HG03139 (cell line): Measurements from ENCODE around the gene PA2G4.
"Not testable (repeated sequence)": the region's sequence is repeated elsewhere in the genome, so short reads cannot be mapped to it uniquely, and the experiment has no call there.

Source experiments
- ATAC-seq: cut with Tn5 transposase; IDR thresholded peaks from one replicate; pipeline ENCODE4 v1.9.1; 2021; ENCODE audit not compliant: unreplicated experiment

The PA2G4 gene

DNA sequence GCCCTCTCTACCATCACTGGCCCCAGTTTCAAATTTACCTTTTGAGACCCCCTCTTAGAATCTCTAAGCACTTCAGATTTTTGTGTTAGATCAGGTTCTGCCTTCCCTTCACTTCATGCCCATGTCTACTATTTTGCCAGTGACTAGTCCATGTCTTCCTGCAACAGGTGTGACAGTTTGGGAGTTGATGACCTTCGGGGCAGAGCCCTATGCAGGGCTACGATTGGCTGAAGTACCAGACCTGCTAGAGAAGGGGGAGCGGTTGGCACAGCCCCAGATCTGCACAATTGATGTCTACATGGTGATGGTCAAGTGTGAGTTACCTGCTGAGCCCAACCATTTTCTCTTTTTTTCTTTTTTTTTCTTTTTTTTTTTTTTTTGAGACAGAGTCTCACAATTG lies 5.8 kb upstream of the PA2G4 start:
- no peak for ATAC-seq

- ATAC-seq, result no peak
Observed at GRCh38 chr12:56099787-56100186, 4.6 kb upstream of the PA2G4 start.

DNA sequence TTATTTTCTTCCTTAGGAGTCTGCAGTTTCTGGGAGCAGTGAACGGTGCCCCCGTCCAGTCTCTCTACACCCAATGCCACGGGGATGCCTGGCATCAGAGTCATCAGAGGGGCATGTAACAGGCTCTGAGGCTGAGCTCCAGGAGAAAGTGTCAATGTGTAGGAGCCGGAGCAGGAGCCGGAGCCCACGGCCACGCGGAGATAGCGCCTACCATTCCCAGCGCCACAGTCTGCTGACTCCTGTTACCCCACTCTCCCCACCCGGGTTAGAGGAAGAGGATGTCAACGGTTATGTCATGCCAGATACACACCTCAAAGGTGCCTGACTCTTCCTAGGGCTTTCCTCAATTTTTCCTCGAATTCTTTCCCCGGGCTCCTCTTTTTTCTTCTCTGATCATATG lies 3.3 kb upstream of the PA2G4 start:
- no peak for ATAC-seq

GRCh38 chr12:56102683-56103065 lies 1.7 kb upstream of the PA2G4 start:
- no peak for ATAC-seq

DNA sequence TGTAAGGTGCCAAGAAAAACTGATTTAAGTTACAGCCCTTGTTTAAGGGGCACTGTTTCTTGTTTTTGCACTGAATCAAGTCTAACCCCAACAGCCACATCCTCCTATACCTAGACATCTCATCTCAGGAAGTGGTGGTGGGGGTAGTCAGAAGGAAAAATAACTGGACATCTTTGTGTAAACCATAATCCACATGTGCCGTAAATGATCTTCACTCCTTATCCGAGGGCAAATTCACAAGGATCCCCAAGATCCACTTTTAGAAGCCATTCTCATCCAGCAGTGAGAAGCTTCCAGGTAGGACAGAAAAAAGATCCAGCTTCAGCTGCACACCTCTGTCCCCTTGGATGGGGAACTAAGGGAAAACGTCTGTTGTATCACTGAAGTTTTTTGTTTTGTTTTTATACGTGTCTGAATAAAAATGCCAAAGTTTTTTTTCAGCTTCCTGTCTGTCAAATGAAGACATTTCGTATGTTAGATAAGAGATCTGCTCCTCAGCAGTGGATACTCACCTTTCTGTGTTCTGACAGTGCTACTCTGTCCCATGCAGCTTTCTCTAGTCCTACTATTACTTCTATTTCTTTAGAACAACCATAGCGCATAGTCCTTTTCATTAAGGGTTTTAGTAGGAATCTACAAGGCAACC lies 1.2 kb upstream of the PA2G4 start:
- no peak for ATAC-seq

- no peak for ATAC-seq
Observed at GRCh38 chr12:56103823-56104108, 593 bp upstream of the PA2G4 start.

DNA sequence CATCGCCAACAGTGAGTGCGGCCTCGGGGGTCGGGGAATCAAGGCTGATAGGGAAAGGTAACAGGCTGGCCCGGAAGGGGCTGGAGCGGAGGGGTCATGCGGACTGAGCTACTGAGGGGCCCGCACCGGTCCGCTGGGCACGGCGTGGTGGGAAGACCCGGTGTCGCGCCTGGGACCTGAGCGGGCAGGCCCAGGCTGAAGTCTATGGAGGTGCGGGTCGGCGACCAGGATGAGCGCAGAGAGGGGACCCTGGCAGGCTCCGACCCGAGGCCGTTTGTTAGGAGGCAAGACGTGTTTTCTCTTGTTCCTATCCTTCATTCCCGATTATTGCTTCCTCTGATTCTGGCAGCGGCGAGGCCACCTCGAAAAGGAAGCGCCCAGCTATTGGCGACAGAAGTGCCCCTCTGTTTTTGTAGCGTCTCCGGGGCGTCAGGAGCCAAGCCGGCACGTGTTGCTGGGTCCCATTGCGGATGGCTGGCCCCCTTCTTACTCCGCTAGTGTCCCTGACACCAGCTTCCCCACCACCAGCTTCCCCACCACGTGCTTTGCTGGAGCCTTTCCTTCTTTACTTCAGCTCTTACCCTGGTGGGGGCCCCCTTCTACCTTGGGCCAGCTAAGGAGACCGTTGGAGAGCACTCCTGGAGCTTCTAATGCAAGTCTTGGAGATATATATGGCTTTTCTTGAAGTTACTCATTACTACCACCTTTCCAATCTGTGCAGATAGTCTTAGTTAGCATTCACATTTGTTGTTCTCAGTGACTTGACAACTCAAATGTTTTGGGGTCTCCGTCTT lies 653 bp downstream of the PA2G4 start:
- ATAC-seq, result no peak

DNA sequence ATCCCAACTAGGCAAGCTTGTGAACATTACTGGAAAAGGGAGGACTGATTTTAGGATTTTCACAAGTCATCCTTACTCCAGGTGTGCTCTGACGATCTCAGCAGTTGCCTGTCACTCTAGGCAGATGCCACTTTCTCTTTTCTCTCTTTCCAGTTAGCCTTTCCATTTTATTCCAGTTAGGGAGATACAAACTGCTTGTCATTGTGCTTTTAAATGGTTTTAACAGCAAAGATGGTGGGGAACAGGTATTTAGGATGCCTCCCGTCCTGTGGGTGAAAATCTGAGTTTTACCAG lies 1.2 kb downstream of the PA2G4 start:
- no peak for ATAC-seq

GRCh38 chr12:56107242-56107641 lies 2.9 kb downstream of the PA2G4 start:
- ATAC-seq, result no peak

GRCh38 chr12:56110571-56110970 lies 6.2 kb downstream of the PA2G4 start:
- no peak for ATAC-seq

- ATAC-seq, result no peak
Observed at GRCh38 chr12:56114084-56114483, 9.7 kb downstream of the PA2G4 start.

- no peak for ATAC-seq
Observed at GRCh38 chr12:56115329-56115728, 11.0 kb downstream of the PA2G4 start.

DNA sequence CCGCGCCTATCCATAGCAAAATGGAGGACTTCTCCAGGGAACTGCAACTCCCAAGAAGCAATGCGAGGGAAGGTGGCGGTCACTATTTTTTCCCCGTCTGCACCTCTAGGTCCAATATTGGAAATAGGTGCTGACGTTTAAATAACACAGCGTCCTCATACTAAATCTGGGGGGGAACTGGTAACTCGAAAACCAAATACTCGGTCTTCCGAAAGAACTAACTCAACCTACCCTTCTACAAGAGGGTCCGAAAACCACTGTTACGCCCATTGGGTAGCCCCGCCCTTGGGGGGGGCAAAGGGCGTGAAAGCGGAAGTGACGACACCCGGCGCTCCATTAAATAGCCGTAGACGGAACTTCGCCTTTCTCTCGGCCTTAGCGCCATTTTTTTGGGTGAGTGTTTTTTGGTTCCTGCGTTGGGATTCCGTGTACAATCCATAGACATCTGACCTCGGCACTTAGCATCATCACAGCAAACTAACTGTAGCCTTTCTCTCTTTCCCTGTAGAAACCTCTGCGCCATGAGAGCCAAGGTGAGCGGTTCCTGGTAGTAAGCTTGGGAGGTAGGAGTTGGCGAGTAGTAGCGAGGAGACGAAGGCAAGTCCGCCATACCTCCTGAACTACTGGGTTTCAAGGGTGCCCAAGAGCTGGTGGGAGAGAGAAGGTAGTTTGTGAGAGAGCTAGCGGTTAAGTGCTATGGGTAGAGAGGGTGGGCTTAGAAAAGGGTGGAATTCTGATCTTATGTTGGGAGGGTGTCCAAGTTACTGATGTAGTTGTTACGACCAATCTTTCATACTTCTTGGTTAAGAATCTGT lies 12.1 kb downstream of the PA2G4 start, which contains the start of gene RPL41:
TSS of gene RPL41 (plus strand) at position 367 of the 815 bp plus-strand sequence.
- ATAC-seq, result no peak

GRCh38 chr12:56117082-56117706 lies 12.8 kb downstream of the PA2G4 start:
- ATAC-seq, result not testable (repeated sequence)

DNA sequence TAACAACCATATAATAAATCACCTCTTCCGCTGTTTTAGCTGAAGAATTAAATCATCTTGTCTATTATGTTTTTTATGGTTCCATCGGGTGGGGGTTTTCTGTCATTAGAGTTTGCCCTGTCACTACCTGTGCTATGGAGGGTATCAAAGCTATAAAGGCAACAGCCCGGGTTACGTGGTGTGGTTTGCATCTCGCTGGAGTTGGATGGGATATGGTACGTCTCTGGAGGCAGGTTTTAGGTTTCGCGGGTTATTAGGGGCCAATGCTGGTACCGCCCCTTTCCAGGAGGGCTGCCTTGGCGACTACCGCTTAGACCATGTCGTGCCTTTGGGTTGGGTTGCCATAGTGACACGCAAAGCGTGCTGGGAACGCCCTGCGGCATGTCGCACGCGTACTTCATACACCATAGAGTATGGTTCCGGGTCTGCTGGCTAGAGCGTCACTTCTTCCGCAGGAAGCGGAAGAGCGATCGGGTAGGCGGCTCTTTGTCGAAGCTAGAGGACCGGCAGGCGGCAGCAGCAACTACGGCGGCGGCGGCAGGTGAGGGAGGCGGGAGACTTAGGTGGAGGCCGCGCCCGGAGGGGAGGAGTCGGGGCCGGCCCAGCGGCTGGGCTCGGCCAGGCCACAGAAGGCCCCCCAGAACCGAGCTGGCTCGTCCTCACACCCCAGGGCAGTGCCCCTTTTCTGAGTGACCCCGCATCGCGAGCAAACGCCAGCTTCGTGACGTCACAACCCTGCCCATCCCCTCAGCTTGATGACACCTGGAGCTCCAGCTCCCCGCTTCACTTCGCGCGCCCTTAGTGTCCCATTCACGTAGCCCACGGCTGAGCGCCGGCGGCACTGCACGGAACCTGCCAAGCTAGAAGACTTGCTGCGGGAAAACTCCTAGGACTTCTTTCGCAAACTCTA lies 13.7 kb downstream of the PA2G4 start, which contains the start of gene ZC3H10:
TSS of gene ZC3H10 (plus strand) at position 489 of the 910 bp plus-strand sequence. CDS start 2,297 bp downstream, outside the sequence.
- ATAC-seq, result peak; percentile 74

- no peak for ATAC-seq
Observed at GRCh38 chr12:56118688-56119357, 14.5 kb downstream of the PA2G4 start.

- no peak for ATAC-seq
Observed at GRCh38 chr12:56119361-56119796, 15.0 kb downstream of the PA2G4 start.

GRCh38 chr12:56120158-56120846 lies 15.9 kb downstream of the PA2G4 start:
- no peak for ATAC-seq

- ATAC-seq, result no peak
Observed at GRCh38 chr12:56121204-56121870, 17.0 kb downstream of the PA2G4 start.
